HFFc6 (cell line): ENCODE results near the gene TTC7B. TPM values are rescaled to one million over a fixed set of nuclear protein-coding genes. Genes with fewer than 3 reads are reported as not detected.

ENCODE experiments used
- DNase-seq: peaks from one replicate; pipeline ENCODE4 v3.0.0-alpha.2; 2018
- H3K27ac Mint-ChIP-seq: 2 replicates; pipeline ENCODE4 v1.8.0; 2020; ENCODE audit warnings: mild to moderate bottlenecking, mixed read lengths
- H3K27me3 Mint-ChIP-seq: 2 replicates; pipeline ENCODE4 v1.8.0; 2021; ENCODE audit warnings: mild to moderate bottlenecking, moderate library complexity, mixed read lengths; ENCODE audit not compliant: insufficient read depth
- H3K36me3 Mint-ChIP-seq: 2 replicates; pipeline ENCODE4 v1.8.0; 2021; ENCODE audit warnings: low read depth, mixed read lengths
- H3K4me1 Mint-ChIP-seq: 2 replicates; pipeline ENCODE4 v1.8.0; 2020; ENCODE audit warnings: low read depth, mixed read lengths
- H3K4me3 Mint-ChIP-seq: 2 replicates; pipeline ENCODE4 v1.8.0; 2020; ENCODE audit warnings: mild to moderate bottlenecking, moderate library complexity, mixed read lengths
- H3K9me3 Mint-ChIP-seq: 2 replicates; pipeline ENCODE4 v1.8.0; 2020; ENCODE audit warnings: mild to moderate bottlenecking, mixed read lengths
- CTCF ChIP-seq: fragments of 200-600 bp; sonication (generic); IDR thresholded peaks from 2 replicates; pipeline ENCODE4 v1.5.0; 2021; ENCODE audit warnings: antibody characterized with exemption, mild to moderate bottlenecking
- total RNA-seq, 6 experiments: library from RNA; stranded (reverse); fragmentation: NEBNext Ultra II Directional; extraction: Animal tissue kit (Norgen Biotek cat#: 25700); gene quantifications; 2 replicates in 1 of 6; 3 replicates in 5 of 6; pipeline ENCODE4 v1.2.3, GENCODE V29; 2021

The TTC7B gene
- total RNA-seq, 6 experiments from 2014 or later, result 34.6 to 46.9 (median 40.9) TPM

GRCh38 chr14:90534091-90534837 lies 282.0 kb downstream of the TTC7B start:
- peaks cover 5% of the 10 kb centered on the region for H3K27me3 Mint-ChIP-seq
- no peak for DNase-seq
- H3K4me3 Mint-ChIP-seq, result no peak overlapping the region
- peaks cover 8% of the 10 kb centered on the region for H3K4me1 Mint-ChIP-seq
- TF ChIP-seq CTCF, result no peak
- H3K9me3 Mint-ChIP-seq, result no peaks in the 10 kb centered on the region
- no peaks in the 10 kb centered on the region for H3K36me3 Mint-ChIP-seq
- no peak overlapping the region for H3K27ac Mint-ChIP-seq

GRCh38 chr14:90533591-90534021 lies 282.6 kb downstream of the TTC7B start:
- peaks cover 5% of the 10 kb centered on the region for H3K27me3 Mint-ChIP-seq
- no peaks in the 10 kb centered on the region for H3K9me3 Mint-ChIP-seq
- no peak for DNase-seq
- H3K4me1 Mint-ChIP-seq, result peaks cover 8% of the 10 kb centered on the region
- H3K36me3 Mint-ChIP-seq, result no peaks in the 10 kb centered on the region
- H3K4me3 Mint-ChIP-seq, result no peak overlapping the region
- no peak overlapping the region for H3K27ac Mint-ChIP-seq
- TF ChIP-seq CTCF, result no peak

GRCh38 chr14:90532826-90533525 lies 283.3 kb downstream of the TTC7B start:
- DNase-seq, result no peak
- Mint-ChIP-seq H3K36me3 (no peaks in the 10 kb centered on the region), H3K4me3 (no peak overlapping the region), H3K4me1 (peaks cover 8% of the 10 kb centered on the region), H3K27ac (no peak overlapping the region), H3K9me3 (no peaks in the 10 kb centered on the region), H3K27me3 (peaks cover 5% of the 10 kb centered on the region)
- TF ChIP-seq CTCF, result no peak

- Mint-ChIP-seq H3K27ac (no peak overlapping the region), H3K4me3 (no peak overlapping the region), H3K4me1 (peaks cover 8% of the 10 kb centered on the region), H3K9me3 (no peaks in the 10 kb centered on the region), H3K36me3 (no peaks in the 10 kb centered on the region), H3K27me3 (peaks cover 3% of the 10 kb centered on the region)
- no peak for DNase-seq
- no peak for TF ChIP-seq CTCF
These were observed 284.7 kb downstream of the TTC7B start for GRCh38 chr14:90531497-90531896.

- TF ChIP-seq CTCF, result no peak
- DNase-seq, result no peak
These were observed 285.7 kb downstream of the TTC7B start for GRCh38 chr14:90530523-90530922.

More at GRCh38 chr14:90530523-90530922, 285.7 kb downstream of the TTC7B start:
- H3K27ac Mint-ChIP-seq, result no peak overlapping the region
- H3K4me3 Mint-ChIP-seq, result no peak overlapping the region
- H3K4me1 Mint-ChIP-seq, result peaks cover 8% of the 10 kb centered on the region
- peaks cover 3% of the 10 kb centered on the region for H3K27me3 Mint-ChIP-seq
- H3K36me3 Mint-ChIP-seq, result no peaks in the 10 kb centered on the region
- no peaks in the 10 kb centered on the region for H3K9me3 Mint-ChIP-seq
